ENCODE measurements around the gene PHKG2. TPM values are rescaled to one million over a fixed set of nuclear protein-coding genes. Genes with fewer than 3 reads are reported as not detected.
A peak's percentile ranks its signal among the peaks of the same experiment; 100 is the strongest.

PHKG2 gene
- total RNA-seq, 1 experiment from 2014 or later, result 57.7 TPM

GRCh38 chr16:30775131-30775391, 26.8 kb downstream of the PHKG2 start:
- no peak for DNase-seq (ENCODE audit: low spot score)

- no peak for DNase-seq (ENCODE audit: low spot score)
Observed at GRCh38 chr16:30775392-30776188, 27.4 kb downstream of the PHKG2 start.

GRCh38 chr16:30777591-30778297, 29.5 kb downstream of the PHKG2 start:
- DNase-seq (ENCODE audit: low spot score), result no peak

GRCh38 chr16:30778549-30779244, 30.5 kb downstream of the PHKG2 start:
- DNase-seq (ENCODE audit: low spot score), result no peak

- no peak for DNase-seq (ENCODE audit: low spot score)
Observed at GRCh38 chr16:30779596-30779995, 31.4 kb downstream of the PHKG2 start.

- DNase-seq (ENCODE audit: low spot score), result no peak
Observed at GRCh38 chr16:30780021-30780420, 31.8 kb downstream of the PHKG2 start.

- DNase-seq (ENCODE audit: low spot score), result no peak
Observed at GRCh38 chr16:30780549-30780948, 32.3 kb downstream of the PHKG2 start.

GRCh38 chr16:30782486-30783279, 34.5 kb downstream of the PHKG2 start:
- DNase-seq (ENCODE audit: low spot score), result no peak

- DNase-seq (ENCODE audit: low spot score), result no peak
Observed at GRCh38 chr16:30783280-30784109, 35.3 kb downstream of the PHKG2 start.

- DNase-seq (ENCODE audit: low spot score), result no peak
Observed at GRCh38 chr16:30784215-30784614, 36.0 kb downstream of the PHKG2 start.

GRCh38 chr16:30785126-30786106, 37.2 kb downstream of the PHKG2 start:
- no peak for DNase-seq (ENCODE audit: low spot score)

GRCh38 chr16:30786115-30786935, 38.1 kb downstream of the PHKG2 start:
- DNase-seq (ENCODE audit: low spot score), result peak; percentile 32

- DNase-seq (ENCODE audit: low spot score), result peak; percentile 58
Observed at GRCh38 chr16:30786936-30787612, 38.8 kb downstream of the PHKG2 start, which contains the start of gene ZNF629. Gene ZNF629 (minus strand): TSS chr16:30787205. CDS start chr16:30784482, 2,723 bp downstream.

- DNase-seq (ENCODE audit: low spot score), result no peak
Observed at GRCh38 chr16:30787613-30788378, 39.6 kb downstream of the PHKG2 start.

GRCh38 chr16:30793508-30794069, 45.4 kb downstream of the PHKG2 start:
- no peak for DNase-seq (ENCODE audit: low spot score)

- no peak for DNase-seq (ENCODE audit: low spot score)
Observed at GRCh38 chr16:30794634-30795033, 46.4 kb downstream of the PHKG2 start.

GRCh38 chr16:30797670-30798309, 49.6 kb downstream of the PHKG2 start:
- no peak for DNase-seq (ENCODE audit: low spot score)
